ENCODE measurements around the gene HEPACAM. TPM values are rescaled to one million over a fixed set of nuclear protein-coding genes. Genes with fewer than 3 reads are reported as not detected.

Gene HEPACAM
- total RNA-seq, 1 experiment from 2014 or later = not detected

GRCh38 chr11:124884869-124885479 lies 50.9 kb downstream of the HEPACAM start:
- Histone ChIP-seq H3K9me3 (ENCODE audit: low read depth, low read length, poor library complexity, severe bottlenecking) (no peaks in the 10 kb centered on the region), H3K36me3 (ENCODE audit: insufficient read depth, low read length, poor library complexity, severe bottlenecking) (no peaks in the 10 kb centered on the region), H3K4me3 (ENCODE audit: low read depth, low read length, poor library complexity, severe bottlenecking) (no peak overlapping the region), H3K4me1 (ENCODE audit: insufficient read depth, low read length, poor library complexity, severe bottlenecking) (no peaks in the 10 kb centered on the region), H3K27ac (ENCODE audit: low read depth, low read length, poor library complexity, severe bottlenecking) (no peak overlapping the region), H3K27me3 (replicated peaks; ENCODE audit: insufficient read depth, low read depth, low read length, poor library complexity) (peaks cover 34% of the 10 kb centered on the region)
- ChIA-PET CTCF (no interaction called here), POLR2A (ENCODE audit: low non-redundant PET) (interaction anchor here (0.6 kb wide), 1 partner anchor 1794 kb away, joined by 3 read pairs; no protein-coding TSS in a partner anchor)
- BruUV-seq (replicated peaks) = no TSS peak
- intact Hi-C loops (cut with micrococcal nuclease; ENCODE audit: unreplicated experiment) = no loop called here
- no peak for TF ChIP-seq EZH2 (IDR thresholded peaks at IDR 0.05; ENCODE audit: borderline replicate concordance, low read depth, low read length, poor library complexity, severe bottlenecking)
- no peak for TF ChIP-seq CTCF (conservative IDR thresholded peaks at IDR 0.05; ENCODE audit: low read depth, low read length)
- no peak for DNase-seq (ENCODE audit: low spot score)

- Histone ChIP-seq H3K9me3 (ENCODE audit: low read depth, low read length, poor library complexity, severe bottlenecking) (no peaks in the 10 kb centered on the region), H3K27ac (ENCODE audit: low read depth, low read length, poor library complexity, severe bottlenecking) (no peak overlapping the region), H3K27me3 (replicated peaks; ENCODE audit: insufficient read depth, low read depth, low read length, poor library complexity) (peaks cover 30% of the 10 kb centered on the region), H3K36me3 (ENCODE audit: insufficient read depth, low read length, poor library complexity, severe bottlenecking) (no peaks in the 10 kb centered on the region), H3K4me3 (ENCODE audit: low read depth, low read length, poor library complexity, severe bottlenecking) (no peak overlapping the region), H3K4me1 (ENCODE audit: insufficient read depth, low read length, poor library complexity, severe bottlenecking) (no peaks in the 10 kb centered on the region)
- ChIA-PET POLR2A (ENCODE audit: low non-redundant PET) (no interaction called here), CTCF (no interaction called here)
- intact Hi-C loops (cut with micrococcal nuclease; ENCODE audit: unreplicated experiment) = no loop called here
- DNase-seq (ENCODE audit: low spot score) = no peak
- no TSS peak for BruUV-seq (replicated peaks)
- TF ChIP-seq CTCF (conservative IDR thresholded peaks at IDR 0.05; ENCODE audit: low read depth, low read length) (no peak), EZH2 (IDR thresholded peaks at IDR 0.05; ENCODE audit: borderline replicate concordance, low read depth, low read length, poor library complexity, severe bottlenecking) (no peak)
These were observed 51.5 kb downstream of the HEPACAM start for GRCh38 chr11:124884340-124884739.

GRCh38 chr11:124882339-124883071 lies 53.3 kb downstream of the HEPACAM start:
- Histone ChIP-seq H3K4me3 (ENCODE audit: low read depth, low read length, poor library complexity, severe bottlenecking) (no peak overlapping the region), H3K4me1 (ENCODE audit: insufficient read depth, low read length, poor library complexity, severe bottlenecking) (no peaks in the 10 kb centered on the region), H3K36me3 (ENCODE audit: insufficient read depth, low read length, poor library complexity, severe bottlenecking) (no peaks in the 10 kb centered on the region), H3K9me3 (ENCODE audit: low read depth, low read length, poor library complexity, severe bottlenecking) (no peaks in the 10 kb centered on the region), H3K27me3 (replicated peaks; ENCODE audit: insufficient read depth, low read depth, low read length, poor library complexity) (peaks cover 14% of the 10 kb centered on the region), H3K27ac (ENCODE audit: low read depth, low read length, poor library complexity, severe bottlenecking) (no peak overlapping the region)
- intact Hi-C loops (cut with micrococcal nuclease; ENCODE audit: unreplicated experiment) = no loop called here
- ChIA-PET CTCF (no interaction called here), POLR2A (ENCODE audit: low non-redundant PET) (no interaction called here)
- no TSS peak for BruUV-seq (replicated peaks)
- TF ChIP-seq EZH2 (IDR thresholded peaks at IDR 0.05; ENCODE audit: borderline replicate concordance, low read depth, low read length, poor library complexity, severe bottlenecking) = no peak
- no peak for DNase-seq (ENCODE audit: low spot score)
